GM12891 (cell line): Measurements from ENCODE around the gene ZBTB16. TPM values are rescaled to one million over a fixed set of nuclear protein-coding genes. Genes with fewer than 3 reads are reported as not detected.

Source experiments
- DNase-seq: peaks from one replicate; pipeline ENCODE4 v3.0.0; 2011; ENCODE audit warnings: low spot score; ENCODE audit not compliant: insufficient read length
- FAIRE-seq: peaks from 2 replicates; lab custom pipeline; 2011; peaks lifted over from hg19 to GRCh38; lab: Jason Lieb, UNC
- PAX5 ChIP-seq: IDR thresholded peaks from 2 replicates; pipeline ENCODE4 v1.6.1; 2011; ENCODE audit warnings: low read length, moderate library complexity, mild to moderate bottlenecking; ENCODE audit not compliant: insufficient read depth, severe bottlenecking
- POLR2A ChIP-seq: IDR thresholded peaks from 2 replicates; pipeline ENCODE4 v1.6.1; 2011; ENCODE audit warnings: low read depth, low read length, control low read depth
- POLR2AphosphoS5 ChIP-seq: IDR thresholded peaks from 2 replicates; pipeline ENCODE4 v1.6.1; 2011; ENCODE audit warnings: low read depth, low read length, control low read depth
- POU2F2 ChIP-seq: IDR thresholded peaks from 2 replicates; pipeline ENCODE4 v1.6.1; 2011; ENCODE audit warnings: low read depth, mild to moderate bottlenecking, control low read depth, low read length, moderate library complexity
- SPI1 ChIP-seq: IDR thresholded peaks from 2 replicates; pipeline ENCODE4 v1.6.1; 2011; ENCODE audit warnings: low read depth, low read length, control low read depth
- TAF1 ChIP-seq: IDR thresholded peaks from 2 replicates; pipeline ENCODE4 v1.6.1; 2011; ENCODE audit warnings: low read depth, low read length, control low read depth
- polyA plus RNA-seq: library from polyadenylated mRNA; unstranded; fragments of >200 nt; gene quantifications from one replicate; pipeline ENCODE4 v1.2.1, GENCODE V29; 2012; ENCODE audit warnings: low read depth, missing spikeins, inconsistent platforms; ENCODE audit not compliant: missing spikeins

Gene ZBTB16, protein sequence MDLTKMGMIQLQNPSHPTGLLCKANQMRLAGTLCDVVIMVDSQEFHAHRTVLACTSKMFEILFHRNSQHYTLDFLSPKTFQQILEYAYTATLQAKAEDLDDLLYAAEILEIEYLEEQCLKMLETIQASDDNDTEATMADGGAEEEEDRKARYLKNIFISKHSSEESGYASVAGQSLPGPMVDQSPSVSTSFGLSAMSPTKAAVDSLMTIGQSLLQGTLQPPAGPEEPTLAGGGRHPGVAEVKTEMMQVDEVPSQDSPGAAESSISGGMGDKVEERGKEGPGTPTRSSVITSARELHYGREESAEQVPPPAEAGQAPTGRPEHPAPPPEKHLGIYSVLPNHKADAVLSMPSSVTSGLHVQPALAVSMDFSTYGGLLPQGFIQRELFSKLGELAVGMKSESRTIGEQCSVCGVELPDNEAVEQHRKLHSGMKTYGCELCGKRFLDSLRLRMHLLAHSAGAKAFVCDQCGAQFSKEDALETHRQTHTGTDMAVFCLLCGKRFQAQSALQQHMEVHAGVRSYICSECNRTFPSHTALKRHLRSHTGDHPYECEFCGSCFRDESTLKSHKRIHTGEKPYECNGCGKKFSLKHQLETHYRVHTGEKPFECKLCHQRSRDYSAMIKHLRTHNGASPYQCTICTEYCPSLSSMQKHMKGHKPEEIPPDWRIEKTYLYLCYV
- polyA plus RNA-seq = not detected

DNA sequence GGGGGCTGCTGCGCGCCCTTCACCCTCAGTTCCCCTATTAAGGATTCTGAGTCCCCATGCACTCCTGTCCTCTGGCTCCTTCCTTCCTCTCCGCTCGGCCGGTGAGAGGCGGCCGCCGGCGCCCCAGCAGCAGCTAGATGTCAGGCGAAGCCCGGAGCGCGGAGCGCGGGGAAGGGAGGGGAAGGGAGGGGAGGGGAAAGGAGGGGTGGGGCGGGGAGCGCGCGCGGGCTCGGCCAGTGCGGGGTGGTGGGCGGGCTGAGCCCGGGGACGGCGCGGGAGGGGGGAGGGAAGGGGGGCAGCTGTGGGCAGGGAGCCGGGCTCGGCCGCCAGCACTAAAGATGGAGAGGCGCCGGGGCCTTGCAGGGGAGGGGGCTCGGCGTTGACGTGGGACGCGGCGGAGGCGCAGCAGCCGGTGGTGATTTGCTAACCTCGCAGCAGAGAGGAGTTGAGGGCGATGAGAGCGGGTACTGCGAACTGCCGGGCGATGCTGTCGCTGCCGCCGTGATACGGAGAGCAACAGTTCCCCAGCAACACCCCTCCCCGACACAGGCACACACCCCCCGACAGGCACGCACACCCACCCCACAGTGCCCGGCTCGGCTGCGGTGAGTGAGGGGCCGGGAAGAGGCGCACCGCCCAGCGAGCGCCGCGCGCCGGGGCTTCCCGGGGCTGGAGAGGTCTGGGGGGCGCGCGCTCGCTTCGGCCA, at the start of gene ZBTB16:
Gene ZBTB16, plus strand, starts transcription at position 434 of the 706 bp plus-strand sequence. CDS start 3,590 bp downstream, outside the sequence.
- no peak for TF ChIP-seq SPI1
- no peak for TF ChIP-seq POLR2A
- TF ChIP-seq TAF1 = no peak
- no peak for TF ChIP-seq PAX5
- no peak for TF ChIP-seq POU2F2
- TF ChIP-seq POLR2AphosphoS5 = no peak
- no peak for FAIRE-seq
- no peak for DNase-seq

GRCh38 chr11:114010931-114011330, 48.6 kb upstream of the ZBTB16 start:
- FAIRE-seq = no peak

GRCh38 chr11:114011443-114011842, 48.1 kb upstream of the ZBTB16 start:
- no peak for FAIRE-seq
- DNase-seq = no peak
- TF ChIP-seq TAF1 (no peak), PAX5 (no peak), POLR2AphosphoS5 (no peak), POU2F2 (no peak), POLR2A (no peak), SPI1 (no peak)

More at GRCh38 chr11:114010931-114011330, 48.6 kb upstream of the ZBTB16 start:
- no peak for DNase-seq
- TF ChIP-seq TAF1 (no peak), PAX5 (no peak), POLR2AphosphoS5 (no peak), SPI1 (no peak), POU2F2 (no peak), POLR2A (no peak)

- no peak for TF ChIP-seq SPI1
- TF ChIP-seq TAF1 = no peak
- no peak for TF ChIP-seq PAX5
- TF ChIP-seq POLR2AphosphoS5 = no peak
- no peak for TF ChIP-seq POU2F2
- no peak for TF ChIP-seq POLR2A
- DNase-seq = no peak
- no peak for FAIRE-seq
Measured at GRCh38 chr11:114015117-114015516, 44.4 kb upstream of the ZBTB16 start.

DNA sequence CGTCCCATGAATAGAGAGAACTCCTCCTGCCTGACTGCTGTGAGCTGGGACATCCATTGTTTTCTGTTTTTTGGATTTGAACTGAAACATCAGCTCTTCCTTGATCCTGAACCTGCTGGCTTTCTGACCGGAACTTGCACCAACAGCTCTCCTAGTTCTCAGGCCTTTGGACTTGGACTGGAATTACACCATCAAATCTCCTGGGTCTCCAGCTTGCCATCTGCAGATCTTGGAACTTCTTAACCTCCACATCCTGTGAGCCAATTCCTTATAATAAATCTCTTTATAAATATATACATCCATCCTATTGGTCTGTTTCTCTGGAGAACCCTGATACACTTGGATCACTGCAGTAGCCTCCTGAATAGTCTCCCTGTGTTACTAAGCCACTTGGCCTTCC, 42.5 kb upstream of the ZBTB16 start:
- no peak for DNase-seq
- no peak for FAIRE-seq
- TF ChIP-seq TAF1 = no peak
- no peak for TF ChIP-seq POLR2A
- TF ChIP-seq SPI1 = no peak
- TF ChIP-seq PAX5 = no peak
- TF ChIP-seq POU2F2 = no peak
- no peak for TF ChIP-seq POLR2AphosphoS5

DNA sequence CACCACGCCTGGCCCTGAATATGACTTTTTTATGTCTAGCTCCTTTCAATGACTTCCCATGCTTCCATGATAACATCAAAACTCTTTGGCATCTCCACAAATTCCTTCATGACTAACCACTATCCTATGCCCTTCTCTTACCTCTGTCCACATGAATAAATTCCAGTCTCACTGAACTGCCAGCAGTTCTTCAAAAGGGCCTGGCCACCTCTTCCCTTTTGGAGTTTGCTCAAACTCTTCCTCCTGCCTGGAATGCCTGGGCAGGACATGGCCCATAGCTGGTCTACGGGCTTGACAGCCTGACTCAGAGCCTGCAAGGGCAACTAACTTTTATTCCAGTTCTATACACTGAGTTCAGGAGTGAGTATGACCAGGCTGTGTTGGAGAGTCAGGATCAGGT, 41.8 kb upstream of the ZBTB16 start:
- no peak for DNase-seq
- FAIRE-seq = no peak
- no peak for TF ChIP-seq POLR2AphosphoS5
- TF ChIP-seq POU2F2 = no peak
- TF ChIP-seq TAF1 = no peak
- no peak for TF ChIP-seq POLR2A
- TF ChIP-seq SPI1 = no peak
- no peak for TF ChIP-seq PAX5

- TF ChIP-seq POLR2AphosphoS5 (no peak), PAX5 (no peak), POLR2A (no peak), POU2F2 (no peak), TAF1 (no peak)
- no peak for DNase-seq
- no peak for FAIRE-seq
Measured at GRCh38 chr11:114019046-114019445, 40.5 kb upstream of the ZBTB16 start.

DNA sequence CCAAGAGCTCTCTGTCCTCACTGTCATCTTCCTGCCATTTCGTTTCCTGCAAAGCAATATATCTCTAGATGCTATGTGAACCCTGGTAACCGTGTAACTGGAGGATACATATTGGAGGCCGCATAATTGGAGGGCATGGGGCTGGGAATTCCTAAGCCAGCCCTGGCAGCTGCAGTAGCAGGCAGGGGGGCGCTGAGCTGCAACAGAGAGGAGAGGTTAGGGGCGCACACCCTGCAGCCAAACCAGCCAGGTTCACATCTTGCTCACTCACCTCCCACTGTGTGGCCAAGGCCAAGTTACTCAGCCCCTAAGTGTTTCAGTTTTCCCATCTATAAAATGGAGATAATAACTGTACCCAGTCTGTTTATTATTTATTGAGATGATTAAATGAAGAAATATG, 39.9 kb upstream of the ZBTB16 start:
- no peak for FAIRE-seq
- no peak for DNase-seq
- TF ChIP-seq POLR2A = no peak
- no peak for TF ChIP-seq PAX5
- no peak for TF ChIP-seq POU2F2
- TF ChIP-seq TAF1 = no peak
- no peak for TF ChIP-seq SPI1
- TF ChIP-seq POLR2AphosphoS5 = no peak

DNA sequence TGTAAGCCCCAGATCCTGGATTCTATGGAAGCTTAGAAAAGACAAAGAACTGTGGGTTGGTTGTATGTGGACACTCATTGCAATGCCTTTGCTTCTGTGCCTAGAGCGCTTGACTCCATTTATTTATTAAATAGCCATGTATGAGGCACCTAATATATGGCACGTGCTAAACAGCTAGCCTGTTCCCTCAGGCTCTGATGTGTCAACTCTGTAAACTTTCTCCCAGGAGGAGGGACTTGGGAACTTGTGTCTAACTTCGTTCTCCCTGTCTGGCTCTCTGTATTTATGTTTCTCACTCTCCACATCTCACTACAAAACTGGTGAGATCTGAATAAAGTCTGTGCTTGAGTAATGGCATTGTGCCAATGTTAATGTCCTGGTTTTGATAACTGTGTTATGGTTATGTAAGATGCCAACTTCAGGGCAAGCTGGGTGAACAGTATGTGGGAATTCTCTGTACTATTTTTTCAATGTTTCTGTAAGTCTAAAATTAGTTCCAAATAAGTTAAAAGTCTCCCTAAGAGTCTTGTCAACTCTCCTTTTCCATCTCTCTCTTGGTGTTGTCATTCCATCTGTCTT, 34.1 kb upstream of the ZBTB16 start:
- FAIRE-seq (no peak), DNase-seq (no peak)
- no peak for TF ChIP-seq TAF1
- no peak for TF ChIP-seq POLR2A
- TF ChIP-seq SPI1 = no peak
- TF ChIP-seq POU2F2 = no peak
- TF ChIP-seq PAX5 = no peak
- TF ChIP-seq POLR2AphosphoS5 = no peak

GRCh38 chr11:114026355-114026754, 33.2 kb upstream of the ZBTB16 start:
- FAIRE-seq = no peak
- DNase-seq = no peak
- TF ChIP-seq POU2F2 (no peak), PAX5 (no peak), SPI1 (no peak), POLR2AphosphoS5 (no peak), TAF1 (no peak), POLR2A (no peak)
